WTC11 (cell line): ENCODE results near the gene INPP5A.

Experiments
- CREB1 ChIP-seq: sonication (generic); formaldehyde crosslinking; IDR thresholded peaks from 2 replicates; pipeline ENCODE4 v1.8.0; 2023; ENCODE audit warnings: mild to moderate bottlenecking, missing genetic modification reagents
- CTCF ChIP-seq: fragments of 200-600 bp; IDR thresholded peaks from 2 replicates; pipeline ENCODE4 v1.8.0; 2022; ENCODE audit warnings: antibody characterized with exemption
- FOXK1 ChIP-seq: sonication (generic); formaldehyde crosslinking; IDR thresholded peaks from 2 replicates; pipeline ENCODE4 v1.8.0; 2022; ENCODE audit warnings: mild to moderate bottlenecking, moderate library complexity, missing genetic modification reagents
- FOXP1 ChIP-seq: sonication (generic); formaldehyde crosslinking; IDR thresholded peaks from 2 replicates; pipeline ENCODE4 v1.8.0; 2022; ENCODE audit warnings: missing genetic modification reagents, mild to moderate bottlenecking, moderate library complexity, borderline replicate concordance
- MAX ChIP-seq: sonication (generic); formaldehyde crosslinking; IDR thresholded peaks from 2 replicates; pipeline ENCODE4 v1.8.0; 2022; ENCODE audit warnings: mild to moderate bottlenecking, missing genetic modification reagents
- NFE2L1 ChIP-seq: sonication (generic); formaldehyde crosslinking; IDR thresholded peaks from 2 replicates; pipeline ENCODE4 v1.8.1; 2023; ENCODE audit warnings: missing genetic modification reagents
- NR2C2 ChIP-seq: sonication (generic); formaldehyde crosslinking; IDR thresholded peaks from 2 replicates; pipeline ENCODE4 v1.8.0; 2022; ENCODE audit warnings: mild to moderate bottlenecking, missing genetic modification reagents
- OVOL2 ChIP-seq: fragments of 250-450 bp; sonication (Bioruptor Pico); IDR thresholded peaks from 2 replicates; pipeline ENCODE4 v1.9.0; 2021; ENCODE audit warnings: mild to moderate bottlenecking, borderline replicate concordance
- PRRX2 ChIP-seq: fragments of 250-450 bp; sonication (Bioruptor Pico); IDR thresholded peaks from 2 replicates; pipeline ENCODE4 v1.8.0; 2021; ENCODE audit warnings: mild to moderate bottlenecking
- RELA ChIP-seq: sonication (generic); formaldehyde crosslinking; IDR thresholded peaks from 2 replicates; pipeline ENCODE4 v1.8.1; 2022; ENCODE audit warnings: missing genetic modification reagents, mild to moderate bottlenecking, borderline replicate concordance
- SMAD4 ChIP-seq: sonication (generic); formaldehyde crosslinking; IDR thresholded peaks from 2 replicates; pipeline ENCODE4 v1.8.0; 2022; ENCODE audit warnings: mild to moderate bottlenecking, missing genetic modification reagents
- TCF7 ChIP-seq: sonication (generic); formaldehyde crosslinking; IDR thresholded peaks from 2 replicates; pipeline ENCODE4 v1.8.0; 2022; ENCODE audit warnings: mild to moderate bottlenecking, low read depth, missing genetic modification reagents, moderate library complexity
- ZNF121 ChIP-seq: sonication (generic); formaldehyde crosslinking; IDR thresholded peaks from 2 replicates; pipeline ENCODE4 v1.8.0; 2023; ENCODE audit warnings: missing genetic modification reagents
- TF ChIP-seq, protein P1 (sequence below): sonication (generic); formaldehyde crosslinking; IDR thresholded peaks from 2 replicates; pipeline ENCODE4 v1.8.0; 2022; ENCODE audit warnings: mild to moderate bottlenecking, missing genetic modification reagents

GRCh38 chr10:132536241-132536876 is 1.2 kb upstream of the INPP5A start:
- TF ChIP-seq FOXK1 (no peak), CTCF (no peak), FOXP1 (CRISPR knock-in tag) (no peak), MAX (CRISPR knock-in tag) (no peak), PRRX2 (no peak), OVOL2 (CRISPR knock-in tag) (no peak), RELA (CRISPR knock-in tag) (no peak), TCF7 (no peak), NFE2L1 (no peak), CREB1 (CRISPR knock-in tag) (no peak), SMAD4 (no peak), NR2C2 (CRISPR knock-in tag) (no peak), ZNF121 (CRISPR knock-in tag) (no peak)
- TF ChIP-seq, protein P1, sequence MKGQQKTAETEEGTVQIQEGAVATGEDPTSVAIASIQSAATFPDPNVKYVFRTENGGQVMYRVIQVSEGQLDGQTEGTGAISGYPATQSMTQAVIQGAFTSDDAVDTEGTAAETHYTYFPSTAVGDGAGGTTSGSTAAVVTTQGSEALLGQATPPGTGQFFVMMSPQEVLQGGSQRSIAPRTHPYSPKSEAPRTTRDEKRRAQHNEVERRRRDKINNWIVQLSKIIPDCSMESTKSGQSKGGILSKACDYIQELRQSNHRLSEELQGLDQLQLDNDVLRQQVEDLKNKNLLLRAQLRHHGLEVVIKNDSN (CRISPR knock-in tag) = no peak
